Fibroblast of gingiva (primary cell): Measurements from ENCODE around the gene LAIR1.
"Not testable (repeated sequence)": the region's sequence is repeated elsewhere in the genome, so short reads cannot be mapped to it uniquely, and the experiment has no call there.

Experiments used
- DNase-seq: peaks from one replicate; pipeline ENCODE4 v3.0.0-alpha.2; 2011; ENCODE audit warnings: low read depth

The LAIR1 gene, protein sequence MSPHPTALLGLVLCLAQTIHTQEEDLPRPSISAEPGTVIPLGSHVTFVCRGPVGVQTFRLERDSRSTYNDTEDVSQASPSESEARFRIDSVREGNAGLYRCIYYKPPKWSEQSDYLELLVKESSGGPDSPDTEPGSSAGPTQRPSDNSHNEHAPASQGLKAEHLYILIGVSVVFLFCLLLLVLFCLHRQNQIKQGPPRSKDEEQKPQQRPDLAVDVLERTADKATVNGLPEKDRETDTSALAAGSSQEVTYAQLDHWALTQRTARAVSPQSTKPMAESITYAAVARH

DNA sequence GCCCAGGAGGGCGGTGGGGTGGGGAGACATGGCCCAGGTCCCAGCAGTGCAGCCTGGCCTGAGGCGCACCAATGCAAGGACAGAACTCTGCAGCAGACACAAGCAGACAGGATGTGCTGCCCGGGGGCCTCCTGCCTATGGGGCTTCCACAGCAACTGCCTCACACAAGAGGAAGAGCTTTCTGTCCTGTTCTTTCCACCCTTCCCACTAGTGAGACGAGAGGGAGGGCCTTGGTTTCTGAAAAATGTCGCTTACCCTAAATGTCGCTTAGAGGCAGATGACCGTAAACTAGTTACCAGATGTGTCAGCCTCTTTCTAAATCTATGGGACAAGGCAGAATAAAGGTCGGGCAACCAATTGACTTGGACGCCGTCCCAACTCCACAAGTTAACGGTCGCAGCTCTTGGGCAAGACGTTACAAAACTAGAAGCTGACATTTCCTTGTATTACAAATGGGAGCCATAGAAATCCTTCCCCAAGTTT lies at the start of gene LAIR1:
TSS of gene LAIR1 (minus strand) at position 157 of the 483 bp plus-strand sequence. CDS start at position 30, 127 bp downstream.
- DNase-seq = peak; percentile 18

- no peak for DNase-seq
Measured at GRCh38 chr19:54414156-54414555, 49.4 kb upstream of the LAIR1 start.

- DNase-seq = no peak
Measured at GRCh38 chr19:54412877-54413276, 48.1 kb upstream of the LAIR1 start.

DNA sequence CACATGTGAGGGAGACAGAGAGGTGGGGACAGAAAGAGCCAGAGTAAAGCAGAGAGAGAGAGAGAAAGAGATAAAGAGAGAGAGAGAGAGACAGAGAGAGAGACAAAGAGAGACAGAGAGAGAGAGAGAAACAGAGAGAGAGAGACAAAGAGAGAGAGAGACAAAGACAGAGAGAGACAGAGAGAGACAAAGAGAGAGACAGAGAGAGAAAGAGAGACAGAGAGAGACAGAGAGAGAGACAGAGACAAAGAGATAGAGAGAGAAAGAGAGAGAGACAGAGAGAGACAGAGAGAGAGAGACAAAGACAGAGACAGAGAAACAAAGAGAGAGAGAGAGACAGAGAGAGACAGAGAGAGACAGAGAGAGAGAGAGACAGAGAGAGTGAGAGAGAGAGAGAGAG lies 46.3 kb upstream of the LAIR1 start:
- no peak for DNase-seq

DNA sequence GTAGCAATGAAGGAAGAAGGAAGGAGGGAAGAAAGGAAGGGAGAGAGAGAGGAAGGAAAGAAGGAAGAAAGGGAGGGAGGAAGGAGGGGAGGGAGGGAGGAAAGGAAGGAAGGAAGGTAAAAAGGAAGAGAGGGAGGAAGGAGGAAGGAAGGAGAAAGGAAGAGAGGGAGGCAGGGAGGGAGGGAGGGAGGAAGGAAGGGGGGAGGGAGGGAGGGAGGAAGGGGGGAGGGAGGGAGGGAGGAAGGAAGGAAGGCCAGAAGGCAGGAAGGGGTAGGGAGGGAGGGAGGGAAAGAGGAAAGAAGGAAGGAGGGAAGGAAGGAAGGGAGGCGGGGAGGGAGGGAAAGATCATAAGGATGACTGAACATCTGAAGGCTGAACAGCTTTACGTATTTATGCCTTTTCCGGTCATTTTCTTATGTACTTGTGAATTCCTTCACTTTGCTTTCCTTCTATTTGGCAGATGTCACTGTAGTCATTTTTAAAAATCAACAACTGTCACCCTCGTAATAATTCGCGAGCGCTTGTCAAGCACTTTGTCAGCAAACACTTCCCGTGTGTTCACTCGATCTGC lies 43.8 kb upstream of the LAIR1 start:
- DNase-seq = no peak

GRCh38 chr19:54407780-54408179 lies 43.0 kb upstream of the LAIR1 start:
- no peak for DNase-seq

DNA sequence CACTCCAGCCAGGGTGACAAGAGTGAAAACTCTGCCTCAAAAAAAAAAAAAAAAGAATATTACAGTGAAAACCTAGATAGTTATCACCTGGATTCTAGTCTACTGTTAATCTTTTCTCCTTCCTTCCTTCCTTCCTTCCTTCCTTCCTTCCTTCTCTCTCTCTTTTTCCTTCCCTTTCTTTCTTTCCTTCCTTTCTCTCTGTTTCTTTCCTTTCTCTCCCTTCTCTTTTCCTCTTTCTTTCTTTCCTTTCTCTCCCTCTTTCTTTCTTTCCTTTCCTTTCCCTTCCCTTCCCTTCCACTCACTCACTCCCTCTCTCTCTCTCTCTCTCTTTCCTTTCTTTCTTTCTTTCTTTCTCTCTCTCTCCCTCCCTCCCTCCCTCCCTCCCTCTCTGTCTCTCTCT lies 40.9 kb upstream of the LAIR1 start:
- DNase-seq = no peak

DNA sequence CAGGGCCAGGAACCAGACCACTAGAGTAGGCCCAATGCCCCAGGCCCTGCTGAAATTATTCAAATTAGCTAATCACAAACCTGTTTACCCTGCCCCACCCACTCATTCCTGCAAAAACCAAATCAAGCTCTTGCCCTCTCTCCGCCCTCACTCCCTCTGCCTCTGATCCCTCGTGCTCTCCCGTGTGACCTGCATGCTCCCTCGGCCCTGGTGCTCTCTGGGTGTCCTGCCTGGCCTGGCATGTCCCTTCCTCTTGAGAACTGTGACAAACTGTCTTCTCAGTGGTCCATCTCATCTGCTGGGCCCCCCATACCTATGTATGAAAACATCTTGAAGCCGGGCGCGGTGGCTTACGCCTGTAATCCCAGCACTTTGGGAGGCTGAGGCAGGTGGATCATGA lies 38.3 kb upstream of the LAIR1 start:
- DNase-seq = no peak

DNA sequence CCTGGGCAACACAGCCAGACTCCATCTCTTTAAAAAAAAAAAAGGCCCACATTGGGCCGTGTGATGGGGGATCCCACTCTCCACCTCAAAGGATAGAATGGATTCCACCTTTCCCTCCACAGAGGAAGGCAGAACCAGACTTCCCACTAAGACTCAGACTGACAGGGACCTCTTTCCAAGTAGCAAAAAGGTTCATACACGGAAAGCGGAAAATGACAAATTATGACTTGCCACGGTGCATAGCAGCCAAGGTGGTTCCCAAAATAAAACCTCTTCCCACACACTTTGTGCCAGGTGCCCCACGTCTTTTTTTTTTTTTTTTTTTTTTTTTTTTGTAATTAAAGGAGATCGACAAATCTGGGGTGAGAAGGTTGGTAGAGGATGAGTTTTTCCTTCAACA lies 36.2 kb upstream of the LAIR1 start:
- no peak for DNase-seq

- no peak for DNase-seq
Measured at GRCh38 chr19:54399189-54399588, 34.5 kb upstream of the LAIR1 start.

DNA sequence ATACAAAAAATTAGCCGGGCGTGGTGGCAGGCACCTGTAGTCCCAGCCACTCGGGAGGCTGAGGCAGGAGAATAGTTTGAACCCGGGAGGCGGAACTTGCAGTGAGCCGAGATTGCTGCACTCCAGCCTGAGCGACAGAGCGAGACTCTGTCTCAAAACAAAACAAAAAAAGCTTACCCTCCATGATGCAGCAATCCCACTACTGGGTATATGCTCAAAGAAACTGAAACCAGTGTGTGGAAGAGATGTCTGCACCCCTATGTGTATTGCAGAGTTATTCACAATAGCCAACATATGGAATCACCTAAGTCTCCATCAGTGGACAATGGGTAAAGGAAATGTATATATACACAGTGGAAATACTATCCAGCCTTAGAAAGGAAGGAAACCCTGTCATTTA lies 31.0 kb upstream of the LAIR1 start:
- DNase-seq = no peak

DNA sequence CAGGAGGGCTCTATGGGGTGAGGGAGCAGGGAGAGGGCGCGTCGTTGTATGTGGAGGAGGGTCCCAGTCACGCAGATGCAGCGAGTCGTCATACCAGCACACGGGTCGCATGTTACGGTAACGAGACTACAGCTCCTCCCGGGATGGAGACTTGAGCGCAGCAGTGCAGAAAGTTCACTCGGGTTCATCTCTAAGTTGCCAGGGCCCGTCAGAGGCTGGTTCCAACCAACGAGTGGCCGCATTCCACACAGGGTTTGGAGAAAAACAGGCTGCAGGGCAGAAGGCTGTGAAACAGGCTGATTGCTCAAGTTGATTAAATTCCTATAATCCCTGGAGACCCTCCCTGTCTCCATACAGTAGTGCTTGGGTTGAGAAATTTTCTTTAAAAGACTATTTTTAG lies 28.6 kb upstream of the LAIR1 start:
- DNase-seq = no peak

- DNase-seq = no peak
Measured at GRCh38 chr19:54392105-54392504, 27.4 kb upstream of the LAIR1 start.

- no peak for DNase-seq
Measured at GRCh38 chr19:54391589-54392061, 26.9 kb upstream of the LAIR1 start.

DNA sequence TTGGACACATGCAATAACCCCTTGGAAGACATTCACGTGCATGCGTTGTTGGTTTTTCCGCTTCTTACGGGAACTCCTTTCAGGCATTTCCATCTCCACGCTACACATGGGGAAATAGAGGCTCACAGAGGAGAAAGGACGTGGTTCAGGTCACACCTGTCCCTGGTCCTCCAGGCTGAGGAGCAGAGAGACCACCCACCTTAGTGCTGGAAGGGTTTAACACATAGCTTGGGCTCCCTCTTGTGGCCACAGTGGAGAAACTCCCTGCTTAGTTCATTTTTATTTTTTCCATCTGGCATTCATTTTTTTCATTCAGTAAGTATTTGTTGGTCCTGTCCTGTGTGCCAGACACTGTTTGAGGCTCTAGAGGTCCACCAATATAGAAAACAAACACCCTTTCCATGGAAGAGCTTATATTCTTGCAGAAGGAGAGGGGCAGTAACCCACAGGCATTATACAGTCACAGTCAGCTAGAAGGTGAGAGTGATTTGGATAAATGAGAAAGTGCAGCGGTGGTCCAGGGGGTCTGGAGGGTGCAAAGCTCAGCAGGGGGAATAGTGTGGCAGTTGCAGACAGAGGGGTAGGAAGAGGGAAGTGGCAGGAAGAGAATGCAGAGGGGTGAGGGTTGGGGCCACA lies 26.3 kb upstream of the LAIR1 start:
- DNase-seq = peak; percentile 43

DNA sequence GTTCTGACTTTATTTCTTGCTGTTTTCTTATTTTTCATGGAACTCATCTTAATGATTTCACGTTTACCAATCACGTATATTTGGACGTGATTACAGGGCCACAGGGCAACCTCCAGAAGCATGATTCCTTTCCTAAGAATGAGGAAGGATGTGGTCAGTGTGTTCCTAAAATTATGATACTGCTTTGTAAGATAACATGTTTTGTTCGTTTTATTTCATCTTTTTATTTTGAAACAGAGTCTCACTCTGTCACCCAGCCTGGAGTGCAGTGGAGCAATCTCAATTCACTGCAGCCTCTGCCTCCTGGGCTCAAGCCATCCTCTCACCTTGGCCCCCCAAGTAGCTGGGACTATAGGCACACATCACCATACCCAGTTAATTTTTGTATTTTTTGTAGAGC lies 24.8 kb upstream of the LAIR1 start:
- DNase-seq = no peak

DNA sequence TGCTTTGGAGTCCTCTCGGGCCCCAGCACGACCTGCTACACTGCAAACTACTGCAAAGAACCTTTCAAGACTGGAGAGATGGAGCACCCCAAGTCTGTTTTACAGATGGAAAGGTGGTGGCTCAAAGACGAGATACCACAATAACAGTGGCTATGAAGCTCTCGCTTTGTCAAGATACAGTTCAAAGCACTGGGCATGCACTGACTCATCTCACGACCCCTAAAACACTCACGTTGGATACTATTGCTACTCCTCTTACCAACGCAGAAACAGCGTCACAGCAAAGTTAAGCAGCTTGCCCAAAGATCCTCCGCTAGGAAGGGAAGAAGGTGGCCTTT lies 24.0 kb upstream of the LAIR1 start:
- DNase-seq = no peak

GRCh38 chr19:54387991-54388801 lies 23.5 kb upstream of the LAIR1 start:
- no peak for DNase-seq

DNA sequence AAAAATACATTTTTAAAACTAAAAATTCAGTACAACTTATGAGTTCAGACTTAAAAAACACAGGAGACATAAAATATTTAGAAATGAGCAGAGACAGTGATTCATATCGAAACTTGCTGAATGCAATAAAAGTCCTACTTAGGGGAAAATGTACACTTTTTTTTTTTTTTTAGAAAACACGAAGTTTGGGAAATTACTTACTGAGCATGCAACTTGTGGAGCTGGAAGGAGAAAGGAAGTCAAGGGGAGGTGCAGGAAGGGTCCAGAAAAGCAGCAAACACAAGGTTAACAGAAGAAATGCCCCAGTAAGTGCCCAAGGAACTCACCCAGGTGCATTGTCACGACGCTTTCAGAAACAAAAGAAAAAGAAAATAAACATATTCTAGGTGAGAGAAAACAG lies 18.6 kb upstream of the LAIR1 start:
- no peak for DNase-seq

DNA sequence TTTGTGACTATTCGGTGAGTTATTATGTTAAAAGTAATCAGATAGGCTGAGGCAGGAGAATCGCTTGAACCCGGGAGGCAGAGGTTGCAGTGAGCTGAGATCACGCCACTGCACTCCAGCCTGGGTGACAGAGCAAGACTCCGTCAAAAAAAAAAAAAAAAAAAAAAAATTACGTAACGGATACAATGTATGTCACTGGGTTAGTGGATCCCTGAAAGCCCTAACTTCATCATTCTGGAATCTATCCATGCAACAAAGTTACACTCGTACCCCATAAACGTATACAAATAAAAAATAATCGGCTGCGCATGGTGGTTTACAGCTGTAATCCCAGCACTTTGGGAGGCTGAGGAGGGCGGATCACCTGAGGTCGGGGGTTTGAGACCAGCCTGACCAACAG lies 17.3 kb upstream of the LAIR1 start:
- DNase-seq = not testable (repeated sequence)

DNA sequence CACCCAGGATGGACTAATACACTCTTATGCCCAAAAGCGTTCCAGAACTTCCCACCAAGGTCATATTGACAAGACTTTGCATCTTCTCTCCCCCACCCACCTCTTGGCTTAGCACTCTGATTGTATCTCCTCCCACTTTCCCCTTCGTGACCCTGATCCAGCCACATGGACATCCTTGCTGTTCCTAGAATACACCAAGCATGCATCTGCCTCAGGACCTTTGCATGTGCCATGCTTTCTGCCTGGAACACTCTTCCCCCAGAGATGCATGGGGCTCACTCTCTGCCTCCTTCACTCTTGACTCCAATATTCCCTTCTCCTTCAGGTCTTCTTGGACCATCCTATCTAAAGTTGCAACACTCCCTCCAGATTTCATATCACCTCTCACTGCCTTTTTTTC lies 16.2 kb upstream of the LAIR1 start:
- DNase-seq = no peak

GRCh38 chr19:54379187-54379678 lies 14.5 kb upstream of the LAIR1 start:
- DNase-seq = no peak
